NCI-H1048 (cell line): ENCODE results near the gene ZNF202.
"Not testable (repeated sequence)": the region's sequence is repeated elsewhere in the genome, so short reads cannot be mapped to it uniquely, and the experiment has no call there.

ENCODE experiments used
- DNase-seq: peaks from one replicate; lab custom pipeline; 2025; lab: John Stamatoyannopoulos, UW

ZNF202 gene

GRCh38 chr11:123740787-123741158, 687 bp downstream of the ZNF202 start:
- no peak for DNase-seq

- no peak for DNase-seq
Observed at GRCh38 chr11:123738374-123738773, 3.1 kb downstream of the ZNF202 start.

GRCh38 chr11:123736769-123737168, 4.7 kb downstream of the ZNF202 start:
- no peak for DNase-seq

GRCh38 chr11:123729602-123730001, 11.9 kb downstream of the ZNF202 start:
- no peak for DNase-seq

- no peak for DNase-seq
Observed at GRCh38 chr11:123725995-123726655, 15.3 kb downstream of the ZNF202 start.

- DNase-seq = no peak
Observed at GRCh38 chr11:123719452-123719851, 22.0 kb downstream of the ZNF202 start.

- no peak for DNase-seq
Observed at GRCh38 chr11:123718469-123718868, 23.0 kb downstream of the ZNF202 start.

- no peak for DNase-seq
Observed at GRCh38 chr11:123718063-123718462, 23.4 kb downstream of the ZNF202 start.

GRCh38 chr11:123712627-123713026, 28.8 kb downstream of the ZNF202 start:
- not testable (repeated sequence) for DNase-seq

- no peak for DNase-seq
Observed at GRCh38 chr11:123707606-123708205, 33.8 kb downstream of the ZNF202 start.

- DNase-seq = no peak
Observed at GRCh38 chr11:123707206-123707605, 34.3 kb downstream of the ZNF202 start.

GRCh38 chr11:123704341-123704740, 37.1 kb downstream of the ZNF202 start:
- DNase-seq = no peak

GRCh38 chr11:123702696-123703095, 38.8 kb downstream of the ZNF202 start:
- no peak for DNase-seq

- no peak for DNase-seq
Observed at GRCh38 chr11:123702139-123702538, 39.3 kb downstream of the ZNF202 start.

- no peak for DNase-seq
Observed at GRCh38 chr11:123700772-123701171, 40.7 kb downstream of the ZNF202 start.

GRCh38 chr11:123698546-123699127, 42.8 kb downstream of the ZNF202 start:
- no peak for DNase-seq

GRCh38 chr11:123696183-123696582, 45.3 kb downstream of the ZNF202 start:
- DNase-seq = no peak

GRCh38 chr11:123695231-123695630, 46.2 kb downstream of the ZNF202 start:
- no peak for DNase-seq

GRCh38 chr11:123694551-123694950, 46.9 kb downstream of the ZNF202 start:
- no peak for DNase-seq

- no peak for DNase-seq
Observed at GRCh38 chr11:123692961-123693360, 48.5 kb downstream of the ZNF202 start.

GRCh38 chr11:123690485-123690884, 51.0 kb downstream of the ZNF202 start:
- DNase-seq = no peak

- no peak for DNase-seq
Observed at GRCh38 chr11:123684601-123685000, 56.9 kb downstream of the ZNF202 start.

- no peak for DNase-seq
Observed at GRCh38 chr11:123683428-123684170, 57.9 kb downstream of the ZNF202 start.
